T-helper 17 cell (primary cell): Measurements from ENCODE around the gene VSTM2L. TPM values are rescaled to one million over a fixed set of nuclear protein-coding genes. Genes with fewer than 3 reads are reported as not detected.

ENCODE experiments used
- ATAC-seq: fragments of 150-1000 bp; cut with Tn5 transposase; 2 replicates; pipeline ENCODE4 v1.10.0; 2021; ENCODE audit warnings: mild to moderate bottlenecking, moderate library complexity
- DNase-seq, 3 donors: peaks; one replicate each; pipeline versions ENCODE4 v3.0.0 to v3.0.0-alpha.2; 2020 to 2021
- H3K9me3 ChIP-seq: one replicate; pipeline ENCODE4 v1.7.0; 2013; ENCODE audit warnings: low read length, mild to moderate bottlenecking; ENCODE audit not compliant: control insufficient read depth, poor library complexity, severe bottlenecking
- H3K27ac Mint-ChIP-seq: one replicate; pipeline ENCODE4 v1.8.0; 2022; ENCODE audit warnings: mild to moderate bottlenecking, moderate library complexity, mixed read lengths
- H3K27me3 Mint-ChIP-seq: one replicate; pipeline ENCODE4 v1.8.0; 2022; ENCODE audit warnings: mixed read lengths
- H3K36me3 Mint-ChIP-seq: one replicate; pipeline ENCODE4 v1.8.0; 2022; ENCODE audit warnings: low read depth, mixed read lengths
- H3K4me1 Mint-ChIP-seq: one replicate; pipeline ENCODE4 v1.8.0; 2022; ENCODE audit warnings: mild to moderate bottlenecking, mixed read lengths
- H3K4me3 Mint-ChIP-seq: one replicate; pipeline ENCODE4 v1.8.0; 2022; ENCODE audit warnings: mild to moderate bottlenecking, moderate library complexity, mixed read lengths
- total RNA-seq, 4 donors: library from RNA in 2 of 4; stranded (reverse) in 2 of 4; gene quantifications; one replicate each; pipeline ENCODE4 v1.2.3 and lab custom pipeline; 2022 to 2026

Gene VSTM2L
- total RNA-seq, 2 donors from 2014 or later = not detected

- H3K9me3 ChIP-seq = no peaks in the 10 kb centered on the region
- peaks cover 7% of the 10 kb centered on the region for H3K4me1 Mint-ChIP-seq
- H3K27me3 Mint-ChIP-seq = peaks cover 42% of the 10 kb centered on the region
- no peak for ATAC-seq
- no peak overlapping the region for H3K27ac Mint-ChIP-seq
- no peak for DNase-seq
- no peak overlapping the region for H3K4me3 Mint-ChIP-seq
- peaks cover 2% of the 10 kb centered on the region for H3K36me3 Mint-ChIP-seq
Measured at GRCh38 chr20:37898233-37899104, 4.5 kb upstream of the VSTM2L start.

- Mint-ChIP-seq H3K36me3 (peaks cover 7% of the 10 kb centered on the region), H3K27ac (peak overlapping the region; percentile 25), H3K4me1 (peaks cover 7% of the 10 kb centered on the region), H3K4me3 (no peak overlapping the region), H3K27me3 (peaks cover 51% of the 10 kb centered on the region)
- no peak for DNase-seq
- no peak for ATAC-seq
- H3K9me3 ChIP-seq = no peaks in the 10 kb centered on the region
Measured at GRCh38 chr20:37899105-37900045, 3.6 kb upstream of the VSTM2L start.

GRCh38 chr20:37901240-37901639 is 1.7 kb upstream of the VSTM2L start:
- no peak overlapping the region for H3K27ac Mint-ChIP-seq
- no peaks in the 10 kb centered on the region for H3K9me3 ChIP-seq
- peaks cover 68% of the 10 kb centered on the region for H3K27me3 Mint-ChIP-seq
- H3K4me3 Mint-ChIP-seq = no peak overlapping the region
- no peak for ATAC-seq
- no peak for DNase-seq
- H3K36me3 Mint-ChIP-seq = peaks cover 7% of the 10 kb centered on the region
- peaks cover 7% of the 10 kb centered on the region for H3K4me1 Mint-ChIP-seq

GRCh38 chr20:37901654-37902503 is 1.0 kb upstream of the VSTM2L start:
- H3K27ac Mint-ChIP-seq = no peak overlapping the region
- peaks cover 7% of the 10 kb centered on the region for H3K4me1 Mint-ChIP-seq
- peaks cover 74% of the 10 kb centered on the region for H3K27me3 Mint-ChIP-seq
- no peaks in the 10 kb centered on the region for H3K9me3 ChIP-seq
- peak overlapping the region; percentile 51 for H3K4me3 Mint-ChIP-seq
- peaks cover 7% of the 10 kb centered on the region for H3K36me3 Mint-ChIP-seq
- no peak for ATAC-seq
- DNase-seq = no peak

GRCh38 chr20:37903317-37904007 is 535 bp downstream of the VSTM2L start:
- DNase-seq (no peak), ATAC-seq (no peak)
- peak overlapping the region; percentile 67 for H3K27ac Mint-ChIP-seq
- H3K4me1 Mint-ChIP-seq = peaks cover 7% of the 10 kb centered on the region
- peak overlapping the region; percentile 82 for H3K4me3 Mint-ChIP-seq
- H3K36me3 Mint-ChIP-seq = peaks cover 7% of the 10 kb centered on the region
- peaks cover 79% of the 10 kb centered on the region for H3K27me3 Mint-ChIP-seq
- H3K9me3 ChIP-seq = no peaks in the 10 kb centered on the region

- DNase-seq (no peak), ATAC-seq (no peak)
- Mint-ChIP-seq H3K36me3 (peaks cover 7% of the 10 kb centered on the region), H3K27me3 (peaks cover 81% of the 10 kb centered on the region), H3K27ac (peak overlapping the region; percentile 67), H3K4me3 (peak overlapping the region; percentile 82), H3K4me1 (peaks cover 7% of the 10 kb centered on the region)
- no peaks in the 10 kb centered on the region for H3K9me3 ChIP-seq
Measured at GRCh38 chr20:37904008-37904642, 1.2 kb downstream of the VSTM2L start.

- no peak overlapping the region for H3K4me3 Mint-ChIP-seq
- ATAC-seq (no peak), DNase-seq (no peak)
- no peaks in the 10 kb centered on the region for H3K9me3 ChIP-seq
- H3K27me3 Mint-ChIP-seq = peaks cover 77% of the 10 kb centered on the region
- H3K27ac Mint-ChIP-seq = no peak overlapping the region
- peaks cover 7% of the 10 kb centered on the region for H3K36me3 Mint-ChIP-seq
- peaks cover 7% of the 10 kb centered on the region for H3K4me1 Mint-ChIP-seq
Measured at GRCh38 chr20:37904845-37905373, 2.0 kb downstream of the VSTM2L start.

- DNase-seq = no peak
- no peaks in the 10 kb centered on the region for H3K9me3 ChIP-seq
- H3K4me3 Mint-ChIP-seq = no peak overlapping the region
- no peak overlapping the region for H3K27ac Mint-ChIP-seq
- peaks cover 7% of the 10 kb centered on the region for H3K36me3 Mint-ChIP-seq
- no peak for ATAC-seq
- peaks cover 5% of the 10 kb centered on the region for H3K4me1 Mint-ChIP-seq
- H3K27me3 Mint-ChIP-seq = peaks cover 76% of the 10 kb centered on the region
Measured at GRCh38 chr20:37905671-37906613, 3.0 kb downstream of the VSTM2L start.

GRCh38 chr20:37907330-37907676 is 4.4 kb downstream of the VSTM2L start:
- Mint-ChIP-seq H3K27me3 (peaks cover 73% of the 10 kb centered on the region), H3K27ac (no peak overlapping the region), H3K4me1 (peaks cover 7% of the 10 kb centered on the region), H3K4me3 (no peak overlapping the region), H3K36me3 (peaks cover 5% of the 10 kb centered on the region)
- H3K9me3 ChIP-seq = no peaks in the 10 kb centered on the region
- DNase-seq = no peak
- no peak for ATAC-seq

GRCh38 chr20:37907677-37908401 is 4.9 kb downstream of the VSTM2L start:
- peaks cover 77% of the 10 kb centered on the region for H3K27me3 Mint-ChIP-seq
- no peaks in the 10 kb centered on the region for H3K9me3 ChIP-seq
- no peak overlapping the region for H3K27ac Mint-ChIP-seq
- ATAC-seq (no peak), DNase-seq (no peak)
- H3K4me3 Mint-ChIP-seq = no peak overlapping the region
- peaks cover 9% of the 10 kb centered on the region for H3K4me1 Mint-ChIP-seq
- H3K36me3 Mint-ChIP-seq = peaks cover 7% of the 10 kb centered on the region
